Endothelial cell of coronary artery (primary cell): ENCODE data around the gene ARHGAP5. TPM values are rescaled to one million over a fixed set of nuclear protein-coding genes. Genes with fewer than 3 reads are reported as not detected.

Experiments
- total RNA-seq: library from RNA; depleted of rRNA; stranded (reverse); fragments of >200 nt; gene quantifications from 2 replicates; pipeline ENCODE4 v1.2.3, GENCODE V29; 2014

The ARHGAP5 gene, protein sequence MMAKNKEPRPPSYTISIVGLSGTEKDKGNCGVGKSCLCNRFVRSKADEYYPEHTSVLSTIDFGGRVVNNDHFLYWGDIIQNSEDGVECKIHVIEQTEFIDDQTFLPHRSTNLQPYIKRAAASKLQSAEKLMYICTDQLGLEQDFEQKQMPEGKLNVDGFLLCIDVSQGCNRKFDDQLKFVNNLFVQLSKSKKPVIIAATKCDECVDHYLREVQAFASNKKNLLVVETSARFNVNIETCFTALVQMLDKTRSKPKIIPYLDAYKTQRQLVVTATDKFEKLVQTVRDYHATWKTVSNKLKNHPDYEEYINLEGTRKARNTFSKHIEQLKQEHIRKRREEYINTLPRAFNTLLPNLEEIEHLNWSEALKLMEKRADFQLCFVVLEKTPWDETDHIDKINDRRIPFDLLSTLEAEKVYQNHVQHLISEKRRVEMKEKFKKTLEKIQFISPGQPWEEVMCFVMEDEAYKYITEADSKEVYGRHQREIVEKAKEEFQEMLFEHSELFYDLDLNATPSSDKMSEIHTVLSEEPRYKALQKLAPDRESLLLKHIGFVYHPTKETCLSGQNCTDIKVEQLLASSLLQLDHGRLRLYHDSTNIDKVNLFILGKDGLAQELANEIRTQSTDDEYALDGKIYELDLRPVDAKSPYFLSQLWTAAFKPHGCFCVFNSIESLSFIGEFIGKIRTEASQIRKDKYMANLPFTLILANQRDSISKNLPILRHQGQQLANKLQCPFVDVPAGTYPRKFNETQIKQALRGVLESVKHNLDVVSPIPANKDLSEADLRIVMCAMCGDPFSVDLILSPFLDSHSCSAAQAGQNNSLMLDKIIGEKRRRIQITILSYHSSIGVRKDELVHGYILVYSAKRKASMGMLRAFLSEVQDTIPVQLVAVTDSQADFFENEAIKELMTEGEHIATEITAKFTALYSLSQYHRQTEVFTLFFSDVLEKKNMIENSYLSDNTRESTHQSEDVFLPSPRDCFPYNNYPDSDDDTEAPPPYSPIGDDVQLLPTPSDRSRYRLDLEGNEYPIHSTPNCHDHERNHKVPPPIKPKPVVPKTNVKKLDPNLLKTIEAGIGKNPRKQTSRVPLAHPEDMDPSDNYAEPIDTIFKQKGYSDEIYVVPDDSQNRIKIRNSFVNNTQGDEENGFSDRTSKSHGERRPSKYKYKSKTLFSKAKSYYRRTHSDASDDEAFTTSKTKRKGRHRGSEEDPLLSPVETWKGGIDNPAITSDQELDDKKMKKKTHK (N-terminal part only)
- 28.5 and 40.7 TPM in 2 replicates for total RNA-seq

DNA sequence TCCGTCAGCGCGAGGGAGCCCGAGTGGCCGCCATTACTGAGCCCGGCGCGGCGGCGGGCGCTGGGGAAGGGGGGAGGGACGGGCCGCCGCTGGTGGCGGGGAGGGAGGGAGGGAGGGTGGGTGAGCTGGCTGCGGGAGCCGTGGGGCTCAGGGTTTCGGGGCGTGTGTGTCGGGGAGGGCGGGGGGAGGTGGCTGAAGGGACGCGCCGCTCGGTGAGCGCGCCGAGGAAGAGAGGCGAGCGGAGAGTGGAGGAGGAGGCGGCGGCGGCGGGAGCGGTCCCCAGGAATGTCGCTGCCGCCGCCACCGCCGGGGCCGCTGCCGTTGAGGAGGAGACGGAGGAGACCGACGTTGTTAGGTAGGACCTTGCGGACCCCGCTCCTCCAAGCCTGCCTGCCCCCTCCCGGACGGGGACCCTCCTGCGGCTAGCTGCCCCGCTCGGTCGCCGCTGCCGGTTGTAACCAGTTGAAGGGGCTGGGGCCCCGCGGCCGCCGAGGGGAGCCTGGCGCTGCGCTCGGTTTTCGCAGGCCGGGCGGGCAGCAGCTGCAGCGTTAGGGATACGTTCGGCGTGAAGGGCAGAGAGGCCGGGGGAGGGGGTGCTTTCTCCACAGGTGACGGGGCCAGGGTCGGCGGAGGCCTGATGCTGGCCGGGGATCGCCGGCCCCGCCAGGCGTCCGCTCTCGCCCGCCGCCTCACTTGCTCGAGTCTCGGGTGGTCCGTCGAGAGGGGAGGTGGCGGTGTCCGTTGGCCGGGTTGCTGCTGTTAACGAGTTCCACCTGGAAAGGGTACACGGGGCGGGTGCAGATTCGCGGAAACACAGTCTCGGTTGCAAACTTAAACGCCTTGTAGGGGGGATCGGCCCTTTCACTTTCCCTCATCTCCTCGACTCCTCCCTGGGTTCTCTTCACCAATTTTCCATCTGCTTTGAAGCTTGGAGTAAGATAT is at the start of gene ARHGAP5:
Gene ARHGAP5, plus strand, starts transcription at position 224 of the 942 bp plus-strand sequence. CDS start 13,366 bp downstream, outside the sequence.

DNA sequence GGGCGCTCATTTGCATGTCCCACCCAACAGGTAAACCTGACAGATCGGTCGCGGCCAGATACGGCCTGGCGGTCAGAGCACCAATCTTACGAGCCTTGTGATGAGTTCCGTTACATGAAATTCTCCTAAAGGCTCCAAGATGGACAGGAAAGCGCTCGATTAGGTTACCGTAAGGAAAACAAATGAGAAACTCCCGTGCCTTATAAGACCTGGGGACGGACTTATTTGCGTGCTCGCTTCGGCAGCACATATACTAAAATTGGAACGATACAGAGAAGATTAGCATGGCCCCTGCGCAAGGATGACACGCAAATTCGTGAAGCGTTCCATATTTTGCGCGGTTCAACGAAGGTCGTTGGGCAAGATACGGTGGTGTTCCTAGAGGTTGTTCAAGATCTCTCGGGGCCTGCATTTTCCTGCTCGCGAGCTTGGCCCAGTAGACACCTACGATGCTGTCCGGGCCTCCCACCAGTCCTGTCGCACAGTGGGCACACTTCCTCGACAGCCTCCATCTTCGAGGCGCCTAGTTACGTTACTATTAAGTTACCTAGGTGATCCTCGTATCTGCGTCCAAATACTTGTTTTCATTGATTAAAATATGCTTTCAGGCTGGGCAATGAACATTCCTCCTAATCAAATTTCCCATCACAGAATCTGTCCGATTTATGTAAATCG is 124.8 kb downstream of the ARHGAP5 start, which contains the start of gene RNU6-7:
Gene RNU6-7, plus strand, starts transcription at position 230 of the 675 bp plus-strand sequence.

DNA sequence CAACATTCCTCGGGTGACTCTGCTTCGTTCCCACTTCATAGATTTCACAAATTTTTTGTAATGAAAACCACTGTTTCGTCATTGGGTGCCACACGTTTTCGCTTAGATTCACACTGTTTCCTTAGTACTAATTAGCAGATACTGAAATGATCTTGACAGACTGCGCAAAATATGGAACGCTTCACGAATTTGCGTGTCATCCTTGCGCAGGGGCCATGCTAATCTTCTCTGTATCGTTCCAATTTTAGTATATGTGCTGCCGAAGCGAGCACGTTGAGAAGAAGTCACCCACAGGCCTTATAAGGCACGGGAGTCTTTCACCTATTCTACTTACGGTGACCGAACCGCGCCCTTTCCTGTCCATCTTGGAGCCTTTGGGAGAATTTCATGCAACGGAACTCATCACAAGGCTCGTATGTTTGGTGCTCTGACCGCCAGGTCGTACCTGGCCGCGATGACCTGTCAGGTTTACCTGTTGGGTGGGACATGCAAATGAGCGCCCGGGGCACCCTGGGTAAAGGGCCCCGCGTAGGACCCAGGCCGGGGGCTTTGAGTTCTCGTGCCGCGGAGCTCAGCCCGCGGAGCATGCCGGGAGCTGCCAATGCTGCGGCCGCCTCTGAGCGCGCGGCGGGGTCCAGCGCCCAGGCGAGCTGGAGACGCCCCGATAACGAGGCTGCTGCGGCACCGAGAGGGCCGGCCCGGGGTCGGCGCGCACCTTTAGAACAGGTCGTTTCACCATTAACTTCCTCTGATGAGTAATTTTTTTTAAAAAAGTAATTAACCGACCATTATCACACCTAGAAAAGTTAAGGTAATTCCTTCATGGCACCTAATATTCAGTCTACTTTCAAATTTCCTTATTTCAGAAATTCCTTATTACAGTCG is 126.1 kb downstream of the ARHGAP5 start, which contains the start of gene RNU6-8:
Gene RNU6-8, minus strand, starts transcription at position 272 of the 885 bp plus-strand sequence.

Other genes starting within 250 kb of the ARHGAP5 start
- gene RNU6-7, start 124.7 kb downstream of the ARHGAP5 start, total RNA-seq = not detected in 2 replicates
- gene RNU6-8, start 126.0 kb downstream of the ARHGAP5 start, total RNA-seq = not detected in 2 replicates